Measurements from ENCODE around the gene OSBP2. TPM values are rescaled to one million over a fixed set of nuclear protein-coding genes. Genes with fewer than 3 reads are reported as not detected.

Gene OSBP2
- total and polyA plus RNA-seq, 8 donors: 1.9 to 3.3 (median 2.6) TPM

- Histone ChIP-seq H3K36me3 (no peaks in the 10 kb centered on the region), H3K27me3 (no peaks in the 10 kb centered on the region), H3K27ac (no peak overlapping the region), H3K4me1 (no peaks in the 10 kb centered on the region), H3K4me3 (no peak overlapping the region), H3K9me3 (no peaks in the 10 kb centered on the region)
- DNase-seq (no peak), ATAC-seq (no peak), FAIRE-seq (no peak)
- WGBS, 2 donors: 81 to 97% methylated on average over 1 of the region's 1 CpG
- intact Hi-C loops (cut with DNase I): no loop called here
- TF ChIP-seq CTCF (IDR thresholded peaks at IDR 0.05): no peak
These were observed 152.9 kb downstream of the OSBP2 start for GRCh38 chr22:30847583-30847982.

- no peak overlapping the region for H3K4me3 ChIP-seq
- no peaks in the 10 kb centered on the region for H3K4me1 ChIP-seq
- no peak for DNase-seq
- no peak overlapping the region for H3K27ac ChIP-seq
- intact Hi-C loops (cut with DNase I): no loop called here
- H3K9me3 ChIP-seq: no peaks in the 10 kb centered on the region
- no peak for ATAC-seq
- no peaks in the 10 kb centered on the region for H3K27me3 ChIP-seq
- 89 to 94% methylated on average over 3 of the region's 3 CpGs for WGBS, 2 donors
- no peak for FAIRE-seq
- H3K36me3 ChIP-seq: no peaks in the 10 kb centered on the region
- TF ChIP-seq CTCF (IDR thresholded peaks at IDR 0.05): no peak
These were observed 160.6 kb downstream of the OSBP2 start for GRCh38 chr22:30855266-30855665.

- Histone ChIP-seq H3K9me3 (no peaks in the 10 kb centered on the region), H3K4me1 (no peaks in the 10 kb centered on the region), H3K27me3 (no peaks in the 10 kb centered on the region), H3K27ac (no peak overlapping the region), H3K4me3 (no peak overlapping the region), H3K36me3 (no peaks in the 10 kb centered on the region)
- no peak for ATAC-seq
- 88 to 90% methylated on average over 4 of the region's 4 CpGs for WGBS, 2 donors
- no peak for TF ChIP-seq CTCF (IDR thresholded peaks at IDR 0.05)
- DNase-seq: no peak
- intact Hi-C loops (cut with DNase I): no loop called here
- FAIRE-seq: no peak
These were observed 161.2 kb downstream of the OSBP2 start for GRCh38 chr22:30855677-30856518.

GRCh38 chr22:30856741-30857502 lies 162.2 kb downstream of the OSBP2 start:
- H3K36me3 ChIP-seq: no peaks in the 10 kb centered on the region
- H3K27ac ChIP-seq: no peak overlapping the region
- H3K9me3 ChIP-seq: no peaks in the 10 kb centered on the region
- H3K4me3 ChIP-seq: no peak overlapping the region
- no peak for DNase-seq
- no peak for TF ChIP-seq CTCF (IDR thresholded peaks at IDR 0.05)
- ATAC-seq: no peak
- no peak for FAIRE-seq
- intact Hi-C loops (cut with DNase I): no loop called here
- H3K4me1 ChIP-seq: no peaks in the 10 kb centered on the region
- WGBS, 2 donors: 83 to 86% methylated on average over 14 of the region's 14 CpGs
- H3K27me3 ChIP-seq: no peaks in the 10 kb centered on the region

- Histone ChIP-seq H3K36me3 (no peaks in the 10 kb centered on the region), H3K4me1 (no peaks in the 10 kb centered on the region), H3K4me3 (no peak overlapping the region), H3K9me3 (no peaks in the 10 kb centered on the region), H3K27ac (no peak overlapping the region), H3K27me3 (no peaks in the 10 kb centered on the region)
- WGBS, 2 donors: 92 to 94% methylated on average over 11 to 13 of the region's 13 CpGs
- no peak for ATAC-seq
- FAIRE-seq: no peak
- no peak for TF ChIP-seq CTCF (IDR thresholded peaks at IDR 0.05)
- DNase-seq: no peak
- intact Hi-C loops (cut with DNase I): no loop called here
These were observed 163.1 kb downstream of the OSBP2 start for GRCh38 chr22:30857791-30858190.

All from pancreas (tissue), 10 donors.